Middle frontal gyrus (tissue), 1 donor: ENCODE results near the gene RAPGEF5.

Experiments used
- DNase-seq: peaks from one replicate; pipeline ENCODE4 v3.0.0-alpha.2; 2015; ENCODE audit warnings: low spot score; ENCODE audit errors: extremely low spot score

Gene RAPGEF5

DNA sequence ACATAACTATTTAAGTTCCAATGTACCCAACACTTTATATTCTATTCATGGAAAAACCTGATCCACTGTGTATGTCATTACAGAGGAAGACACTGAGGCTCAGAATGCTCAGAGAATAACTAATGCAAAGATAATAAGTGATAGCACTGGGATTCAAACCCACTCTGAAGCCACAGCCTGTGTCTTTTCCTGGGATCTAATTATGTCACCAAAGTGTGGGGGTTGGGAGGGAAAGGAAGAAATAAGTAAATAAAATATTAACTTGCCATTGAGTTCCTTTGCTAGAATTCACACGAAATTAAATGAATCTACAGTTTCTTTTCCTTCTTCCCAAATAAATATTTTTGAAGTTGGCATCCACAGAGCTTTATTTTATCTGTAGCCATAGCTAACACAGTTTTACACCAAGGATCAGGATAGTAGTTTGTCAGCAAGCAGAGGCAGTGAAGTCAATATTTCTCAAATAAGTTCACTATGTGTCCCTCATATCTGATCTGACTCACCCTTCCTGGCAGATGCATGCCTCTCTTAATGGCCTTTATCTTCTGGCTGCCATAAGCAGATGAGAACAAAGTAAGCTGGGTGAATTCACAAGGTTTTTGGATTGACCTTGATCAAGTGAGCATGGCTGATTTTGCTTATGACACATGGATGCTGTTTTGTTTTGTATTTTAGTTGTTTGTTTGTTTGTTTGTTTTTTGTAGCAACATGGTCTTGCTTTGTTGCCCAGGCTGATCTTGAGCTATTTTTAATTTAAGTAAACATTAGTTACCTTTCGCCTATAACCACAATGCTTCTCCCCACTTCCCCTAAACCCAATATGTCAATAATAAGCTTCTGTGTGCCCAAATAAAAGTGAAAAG, 6.3 kb downstream of the RAPGEF5 start:
- DNase-seq, result no peak

- no peak for DNase-seq
These were observed 8.6 kb downstream of the RAPGEF5 start for GRCh38 chr7:22348379-22348778.

DNA sequence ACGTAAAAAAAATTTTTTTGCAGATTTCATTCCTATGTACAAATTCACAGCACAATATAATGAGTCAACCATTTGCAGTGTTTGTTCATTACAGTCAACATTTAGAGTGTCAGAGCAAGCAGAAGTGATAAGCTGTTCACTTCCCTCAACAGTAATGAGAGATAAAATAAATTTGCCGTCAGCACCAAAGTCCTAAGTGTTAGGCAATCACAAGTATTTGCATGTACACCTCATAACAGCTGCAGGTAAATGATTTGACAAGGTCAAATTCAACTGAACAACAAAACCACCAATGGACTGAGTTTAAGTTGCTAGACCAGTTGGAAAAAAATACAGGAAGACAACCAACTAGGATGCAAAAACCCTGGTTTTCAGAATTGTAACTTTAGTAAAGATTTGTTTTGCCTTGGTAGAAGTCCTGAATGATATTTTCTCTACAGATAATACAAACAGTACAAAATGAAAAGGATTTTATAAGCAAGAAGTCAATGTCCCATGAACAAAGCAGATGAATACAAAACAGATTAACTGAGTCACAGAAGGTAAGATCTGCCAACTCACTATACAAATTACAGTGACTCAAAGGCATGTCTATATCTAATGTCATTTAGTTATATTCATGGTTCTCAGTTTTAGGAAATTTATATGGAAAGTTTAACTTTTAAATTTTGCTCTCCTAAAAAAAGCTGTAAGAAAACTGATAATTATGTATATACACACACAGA, 10.4 kb downstream of the RAPGEF5 start:
- no peak for DNase-seq

DNA sequence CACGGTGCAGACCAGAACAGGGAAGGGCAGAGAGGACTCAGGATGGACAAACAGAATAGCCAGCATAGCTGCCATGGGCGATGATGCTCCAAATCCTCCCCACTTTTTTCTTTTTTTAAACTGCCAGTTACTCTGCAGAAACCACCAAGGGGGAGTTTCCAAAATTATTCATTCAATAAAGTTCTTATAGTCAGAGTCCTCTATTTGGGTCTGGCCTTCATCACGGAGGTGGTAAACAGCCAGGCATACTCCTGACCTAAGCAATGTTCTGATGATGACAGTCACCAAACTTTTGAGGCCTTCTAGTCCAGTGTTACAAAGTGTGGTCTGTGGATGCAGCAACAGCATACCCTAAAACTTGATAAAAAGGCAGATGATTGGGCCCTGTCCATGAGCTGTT, 12.3 kb downstream of the RAPGEF5 start:
- DNase-seq, result no peak

- no peak for DNase-seq
These were observed 13.3 kb downstream of the RAPGEF5 start for GRCh38 chr7:22343612-22344011.

GRCh38 chr7:22343071-22343470, 13.9 kb downstream of the RAPGEF5 start:
- no peak for DNase-seq

GRCh38 chr7:22339725-22340390, 17.1 kb downstream of the RAPGEF5 start:
- DNase-seq, result no peak

- DNase-seq, result no peak
These were observed 18.1 kb downstream of the RAPGEF5 start for GRCh38 chr7:22338877-22339276.

DNA sequence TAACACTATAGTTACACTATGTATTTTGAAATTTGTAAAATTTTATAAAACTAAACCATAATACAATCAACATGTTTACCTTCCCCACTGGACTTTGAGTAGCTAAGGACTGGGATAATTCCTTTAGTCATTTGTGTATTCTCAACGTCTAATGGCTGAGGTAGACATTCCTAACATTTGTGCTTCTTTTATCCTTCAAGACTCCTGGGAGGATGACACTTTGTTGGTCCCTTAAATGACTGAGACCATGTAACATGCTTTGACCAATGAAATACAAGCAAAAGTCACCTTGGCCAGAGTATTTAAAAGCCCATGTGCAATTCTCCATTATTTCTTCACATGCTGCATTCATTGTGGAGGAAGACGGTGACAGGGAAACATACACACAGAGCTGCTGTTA, 18.5 kb downstream of the RAPGEF5 start:
- DNase-seq, result no peak

- DNase-seq, result no peak
These were observed 23.2 kb downstream of the RAPGEF5 start for GRCh38 chr7:22333680-22334141.

GRCh38 chr7:22332461-22332870, 24.5 kb downstream of the RAPGEF5 start:
- DNase-seq, result no peak

DNA sequence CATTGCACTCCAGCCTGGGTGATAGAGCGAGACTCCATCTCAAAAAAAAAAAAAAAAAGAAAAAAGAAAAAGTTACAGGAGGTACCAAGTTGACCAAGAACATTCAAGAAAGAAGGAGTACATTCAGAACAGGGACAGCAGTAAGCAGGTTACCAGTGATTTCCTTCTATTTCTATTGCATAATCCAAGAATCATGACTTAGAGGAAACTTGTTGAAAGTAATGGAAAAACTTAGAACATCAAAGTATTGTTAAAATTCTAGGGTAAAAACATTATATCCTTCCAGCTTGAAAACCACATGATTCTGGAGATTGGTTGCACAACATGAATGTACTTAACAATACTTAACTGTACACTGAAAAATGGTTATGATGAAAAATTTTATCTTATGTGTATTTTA, 25.2 kb downstream of the RAPGEF5 start:
- no peak for DNase-seq

DNA sequence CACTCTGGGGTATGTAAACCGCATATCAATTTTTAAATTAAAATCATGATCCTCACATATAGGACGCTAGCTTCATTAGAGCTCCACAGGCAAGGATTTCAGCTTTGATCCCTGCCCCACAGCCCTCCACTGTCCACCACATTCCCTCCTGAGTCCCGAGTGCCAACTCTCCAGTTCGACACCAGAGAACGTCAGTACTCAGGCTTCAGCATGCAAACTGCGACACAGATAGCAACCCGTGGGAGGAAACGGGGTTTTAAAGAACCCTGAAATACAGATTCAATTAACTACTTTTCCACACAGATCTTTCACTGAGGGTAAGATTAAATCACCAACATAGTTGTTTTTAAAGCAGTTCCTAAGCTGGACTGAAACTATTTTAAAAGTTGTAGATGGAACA, 26.1 kb downstream of the RAPGEF5 start:
- DNase-seq, result no peak

DNA sequence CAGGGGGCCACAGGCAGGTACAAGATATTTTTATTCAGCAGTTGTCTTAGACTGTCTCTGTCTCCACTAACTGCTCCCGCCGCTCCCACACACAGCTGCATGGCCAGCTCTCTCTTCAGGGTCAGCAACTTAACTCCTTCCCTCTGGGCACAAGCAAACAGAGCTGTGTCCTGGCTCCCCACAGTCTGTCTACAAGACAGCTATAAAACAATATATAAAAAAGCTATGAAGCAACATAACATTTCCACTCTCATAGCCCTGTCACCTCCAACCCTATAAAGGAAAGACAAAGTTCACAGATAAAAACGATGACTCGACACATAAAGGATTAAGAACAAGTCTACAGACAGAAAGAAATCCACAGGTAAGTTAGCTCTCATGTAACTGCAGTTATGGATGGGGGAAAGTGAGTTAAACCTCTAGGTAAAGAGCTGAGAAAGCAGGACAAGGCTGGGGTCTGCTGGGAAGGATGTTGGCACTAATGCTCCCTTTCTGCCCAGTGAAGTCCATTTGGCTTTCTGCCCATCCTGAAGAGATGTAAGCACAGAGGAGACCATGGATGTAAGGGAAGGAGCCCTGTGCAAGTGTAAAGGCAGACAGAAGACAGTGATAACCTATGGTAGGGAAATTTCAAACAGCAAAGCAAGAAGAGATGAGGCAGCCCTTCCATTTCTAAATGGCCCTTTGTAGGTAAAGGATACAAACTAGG, 27.0 kb downstream of the RAPGEF5 start:
- no peak for DNase-seq

DNA sequence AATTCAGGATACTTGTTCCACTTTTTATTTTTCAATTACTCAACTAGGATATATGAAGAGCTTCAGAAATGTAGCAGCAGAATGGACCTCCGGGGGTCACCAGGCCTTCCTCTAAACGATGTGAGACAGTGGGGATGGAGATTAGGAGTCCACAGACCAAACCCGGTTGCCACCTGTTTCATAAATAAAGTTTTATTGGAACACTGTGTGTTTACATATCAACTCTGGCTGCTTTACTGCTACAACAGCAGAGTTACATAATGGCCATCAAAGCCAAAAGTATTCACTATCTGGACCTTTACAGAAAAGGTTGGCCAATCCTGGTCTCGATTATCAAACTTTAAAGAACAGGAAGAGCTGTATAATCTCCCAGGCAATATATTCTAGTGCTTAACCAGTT, 30.8 kb downstream of the RAPGEF5 start:
- DNase-seq, result no peak

DNA sequence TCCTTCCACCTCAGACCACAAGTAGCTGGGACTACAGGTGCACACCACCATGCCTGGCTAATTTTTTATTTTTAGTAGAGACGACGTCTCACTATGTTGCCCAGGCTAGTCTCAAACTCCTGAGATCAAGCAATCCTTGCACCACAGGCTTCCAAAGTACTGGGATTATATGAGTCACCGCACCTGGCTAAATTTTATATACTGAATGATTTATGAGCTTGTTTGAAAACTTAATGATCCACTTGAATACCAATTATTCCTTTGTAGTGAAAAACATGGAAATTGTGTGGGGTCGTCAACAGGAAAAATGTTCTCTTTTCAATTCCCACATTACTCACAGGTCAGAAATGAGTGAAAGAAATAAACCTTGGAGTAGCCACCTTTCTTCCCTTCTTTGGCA, 31.3 kb downstream of the RAPGEF5 start:
- DNase-seq, result no peak

GRCh38 chr7:22323714-22324113, 33.2 kb downstream of the RAPGEF5 start:
- no peak for DNase-seq

DNA sequence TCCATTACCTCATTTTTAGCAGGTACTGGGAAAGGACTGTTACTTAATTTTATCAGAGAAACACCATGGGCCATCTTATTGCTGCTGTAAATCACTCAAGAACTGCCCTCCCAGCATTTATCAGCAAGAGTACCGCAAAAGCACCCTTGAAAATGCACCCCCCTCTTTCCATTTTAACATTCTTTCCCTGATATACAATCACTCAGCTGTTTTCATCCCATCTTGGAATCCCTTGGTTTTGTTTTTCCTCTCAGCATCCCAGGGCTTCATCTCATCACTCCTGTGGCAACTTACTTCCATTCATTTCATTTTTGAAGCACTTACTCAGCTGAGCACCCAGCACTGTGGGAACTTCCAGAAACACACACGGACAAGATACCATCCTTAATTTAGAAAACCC, 36.5 kb downstream of the RAPGEF5 start:
- no peak for DNase-seq

DNA sequence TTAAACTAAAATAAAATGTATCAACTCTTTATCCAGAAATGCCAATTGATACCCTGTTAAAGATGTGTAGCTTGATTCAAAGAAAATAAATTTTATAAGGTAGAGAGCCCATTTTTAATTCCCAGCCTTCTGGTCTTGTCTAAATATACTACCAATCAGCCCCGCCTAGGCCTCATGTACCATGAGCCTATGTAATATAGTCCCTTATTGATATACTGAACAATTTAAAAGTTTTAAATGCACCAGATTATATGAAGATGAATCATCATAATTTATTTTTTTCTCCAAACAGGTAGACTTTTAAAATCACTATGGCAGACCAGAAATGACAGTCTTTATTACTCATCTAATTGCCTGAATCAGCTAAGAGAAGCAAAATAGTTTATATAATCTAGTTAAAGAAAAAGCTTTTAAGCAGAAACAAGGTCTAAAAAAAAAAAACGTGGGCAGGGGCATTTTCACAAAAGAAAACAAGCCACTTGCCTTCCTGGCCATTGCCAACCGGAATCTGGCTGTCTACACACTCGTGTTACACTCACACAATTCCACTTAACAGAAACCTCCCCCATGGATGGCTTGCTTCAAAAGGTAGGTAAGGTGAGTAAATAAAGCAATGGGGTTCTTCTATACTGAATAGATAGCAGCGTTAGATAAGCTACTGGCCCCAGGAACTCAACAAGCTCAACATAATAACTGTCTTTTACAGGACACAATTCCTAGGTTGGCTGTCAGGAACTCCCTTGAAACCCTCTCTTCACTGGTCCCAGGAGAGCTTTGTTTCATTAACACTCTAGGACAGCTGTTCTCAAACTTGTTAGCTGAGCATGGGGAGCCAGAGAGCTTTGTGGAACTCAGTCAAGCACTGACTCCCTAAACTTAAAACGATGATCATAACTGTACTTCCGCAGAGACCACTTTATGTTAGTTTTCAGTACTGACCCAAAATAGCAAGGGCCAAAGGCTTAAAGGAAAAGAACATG, 37.2 kb downstream of the RAPGEF5 start:
- DNase-seq, result no peak

- DNase-seq, result no peak
These were observed 38.6 kb downstream of the RAPGEF5 start for GRCh38 chr7:22318376-22318775.
